NCI-H446 treated with DMSO at 0.1 percent for 48 hours (cell line): ENCODE data around the gene TSFM.

Experiments used
- DNase-seq: peaks from one replicate; lab custom pipeline; 2025; lab: John Stamatoyannopoulos, UW

Gene TSFM

GRCh38 chr12:57780284-57780897, 2.2 kb upstream of the TSFM start:
- no peak for DNase-seq

DNA sequence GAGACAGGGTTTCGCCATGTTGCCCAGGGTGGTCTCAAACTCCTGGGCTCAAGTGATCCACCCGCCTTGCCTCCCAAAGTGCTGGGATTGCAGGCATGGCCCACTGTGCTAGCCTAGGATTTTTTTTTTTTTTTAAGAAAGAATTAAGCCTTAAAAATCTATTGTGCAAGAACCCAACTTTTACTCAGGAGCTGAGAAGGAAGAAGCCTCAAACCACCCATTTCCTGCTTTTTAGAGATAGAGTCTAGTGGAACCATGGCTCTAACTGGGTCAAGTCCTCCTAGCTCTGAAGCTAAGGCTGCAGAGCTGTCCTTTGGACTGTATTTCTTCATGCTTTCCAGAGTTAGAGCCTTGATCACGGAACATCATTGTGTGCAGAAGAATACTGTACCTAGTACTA, 1.3 kb upstream of the TSFM start:
- DNase-seq, result no peak

GRCh38 chr12:57781801-57782200, 786 bp upstream of the TSFM start:
- no peak for DNase-seq

GRCh38 chr12:57782243-57782607, 362 bp upstream of the TSFM start:
- DNase-seq, result no peak

- no peak for DNase-seq
Observed at GRCh38 chr12:57783466-57783801, 847 bp downstream of the TSFM start.

DNA sequence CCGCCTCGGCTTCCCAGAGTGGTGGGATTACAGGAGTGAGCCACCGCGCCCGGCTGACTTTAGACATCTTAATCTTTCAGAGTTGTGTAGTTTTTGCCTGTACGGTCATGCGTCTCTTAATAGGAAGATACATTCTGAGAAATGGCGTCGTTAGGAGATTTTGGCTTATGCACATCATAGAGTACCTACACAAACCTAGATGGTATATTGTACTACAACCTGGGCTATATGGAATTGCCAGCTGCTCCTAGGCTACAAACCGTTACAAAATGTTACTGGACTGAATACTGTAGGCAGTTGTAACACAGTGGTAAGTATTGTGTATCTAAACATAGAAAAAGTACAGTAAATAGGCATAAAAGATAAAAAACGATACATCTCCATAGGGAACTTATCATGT, 1.3 kb downstream of the TSFM start:
- no peak for DNase-seq

DNA sequence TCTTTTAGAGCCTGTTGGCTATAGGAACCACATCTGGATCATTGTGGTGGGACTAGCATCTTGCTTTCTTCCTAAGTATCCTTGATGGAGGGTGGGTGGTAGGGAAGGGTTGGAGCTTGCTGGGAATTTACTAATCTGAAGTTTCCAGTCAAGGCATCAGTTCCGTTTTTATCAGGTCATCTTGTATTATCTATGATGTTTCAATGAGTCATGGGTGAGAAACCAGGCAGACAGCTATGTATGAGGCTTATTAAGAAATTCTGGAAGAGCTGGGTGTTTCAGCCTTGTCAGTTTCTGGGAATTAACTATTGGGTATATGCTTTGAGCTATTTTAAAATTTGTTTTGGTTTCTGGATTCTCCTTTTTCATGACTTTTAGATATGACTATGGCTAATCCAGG, 11.3 kb downstream of the TSFM start:
- no peak for DNase-seq

DNA sequence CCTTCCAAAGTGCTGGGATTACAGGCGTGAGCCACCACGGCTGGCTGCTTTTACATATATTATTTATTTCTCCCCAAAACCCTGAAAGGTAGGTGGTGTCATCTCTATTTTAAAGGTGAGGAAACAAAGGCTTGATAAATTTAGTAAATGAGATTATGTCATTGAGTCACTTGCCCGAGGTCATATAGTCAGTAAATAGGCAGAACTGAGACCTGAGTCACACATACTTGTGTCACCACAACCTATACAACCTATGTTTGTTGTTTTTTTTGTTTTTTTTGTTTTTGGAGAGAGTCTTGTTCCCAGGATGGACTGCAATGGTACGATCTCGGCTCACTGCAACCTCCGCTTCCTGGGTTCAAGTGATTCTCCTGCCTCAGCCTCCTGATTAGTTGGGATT, 12.8 kb downstream of the TSFM start:
- DNase-seq, result no peak

GRCh38 chr12:57796996-57797395, 14.4 kb downstream of the TSFM start:
- no peak for DNase-seq

- DNase-seq, result no peak
Observed at GRCh38 chr12:57797933-57798332, 15.3 kb downstream of the TSFM start.

GRCh38 chr12:57800965-57801364, 18.4 kb downstream of the TSFM start:
- no peak for DNase-seq

DNA sequence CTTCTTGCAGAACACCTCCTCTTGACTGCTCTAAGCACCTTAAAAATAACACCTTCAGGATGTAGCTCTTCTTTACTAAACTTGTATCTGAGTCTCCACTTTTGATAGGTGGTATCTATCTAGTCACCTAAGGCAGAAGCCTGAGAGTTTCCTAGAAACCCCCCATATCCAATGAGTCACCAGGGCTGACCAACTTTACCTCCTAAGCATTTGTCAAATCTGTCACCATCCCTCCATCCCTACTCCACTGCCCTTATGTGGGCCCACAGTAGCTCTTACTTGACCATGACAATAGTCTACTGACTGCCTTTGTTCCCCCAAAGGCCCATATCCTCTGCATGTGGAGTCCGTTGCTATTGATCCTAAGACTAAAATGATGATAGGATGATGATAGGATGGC, 20.0 kb downstream of the TSFM start:
- no peak for DNase-seq

DNA sequence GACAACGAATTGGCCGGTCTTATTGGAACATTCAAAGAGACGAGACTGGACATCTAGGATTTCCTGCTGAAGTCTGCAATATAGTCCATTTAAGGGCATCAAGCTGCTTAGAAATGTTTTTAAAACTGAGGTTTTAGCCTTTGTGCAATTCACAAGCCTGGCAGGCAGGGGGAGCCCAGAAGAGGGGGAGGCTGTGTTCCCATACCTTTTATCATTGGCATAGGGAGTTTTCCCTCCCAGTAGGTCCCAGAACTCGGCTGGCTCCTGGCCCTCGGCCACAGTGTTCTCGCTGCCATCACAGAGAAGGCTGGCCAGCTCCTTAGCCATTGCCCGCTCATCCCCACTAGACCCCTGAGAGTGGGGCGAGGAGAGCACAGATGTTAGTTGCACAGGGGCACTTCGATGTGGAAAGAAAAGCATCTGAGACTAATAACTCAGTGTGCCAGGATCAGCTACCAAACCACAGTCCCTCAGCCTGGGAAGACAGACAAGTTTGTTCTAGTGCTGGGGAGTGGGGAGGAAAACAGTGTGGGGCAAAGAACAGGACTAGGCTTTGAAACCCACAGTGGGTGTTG, 20.8 kb downstream of the TSFM start:
- DNase-seq, result peak; percentile 50

GRCh38 chr12:57806677-57807076, 24.1 kb downstream of the TSFM start:
- DNase-seq, result no peak

GRCh38 chr12:57807285-57807684, 24.7 kb downstream of the TSFM start:
- no peak for DNase-seq

- DNase-seq, result no peak
Observed at GRCh38 chr12:57808351-57808750, 25.8 kb downstream of the TSFM start.

- no peak for DNase-seq
Observed at GRCh38 chr12:57809425-57809824, 26.8 kb downstream of the TSFM start.

DNA sequence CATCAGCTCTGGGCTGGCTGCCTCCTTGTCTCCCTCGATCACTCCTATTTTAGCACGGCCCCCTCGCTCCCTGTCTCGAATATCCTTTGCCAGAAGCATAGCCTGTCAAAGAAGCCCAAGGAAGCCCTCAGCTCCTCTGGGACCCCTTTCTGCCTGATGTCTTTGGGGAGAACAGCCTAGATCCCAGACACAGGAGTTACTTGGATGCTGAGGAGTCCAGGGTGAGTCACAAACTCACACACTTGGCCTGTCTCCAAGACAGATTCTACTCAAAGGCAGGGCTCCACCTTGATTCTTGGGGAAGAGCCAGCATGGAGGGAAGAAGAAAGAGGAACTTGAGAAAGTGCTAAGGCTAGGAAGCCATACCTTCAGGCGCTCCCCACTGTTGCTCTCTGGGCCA, 27.9 kb downstream of the TSFM start:
- DNase-seq, result no peak

GRCh38 chr12:57811028-57811755, 28.6 kb downstream of the TSFM start:
- no peak for DNase-seq

GRCh38 chr12:57813111-57813970, 30.8 kb downstream of the TSFM start:
- DNase-seq, result no peak

- no peak for DNase-seq
Observed at GRCh38 chr12:57813971-57814772, 31.6 kb downstream of the TSFM start.
